ENCODE measurements around the gene LIPT2.
"Not testable (repeated sequence)": the region's sequence is repeated elsewhere in the genome, so short reads cannot be mapped to it uniquely, and the experiment has no call there.

The LIPT2 gene

DNA sequence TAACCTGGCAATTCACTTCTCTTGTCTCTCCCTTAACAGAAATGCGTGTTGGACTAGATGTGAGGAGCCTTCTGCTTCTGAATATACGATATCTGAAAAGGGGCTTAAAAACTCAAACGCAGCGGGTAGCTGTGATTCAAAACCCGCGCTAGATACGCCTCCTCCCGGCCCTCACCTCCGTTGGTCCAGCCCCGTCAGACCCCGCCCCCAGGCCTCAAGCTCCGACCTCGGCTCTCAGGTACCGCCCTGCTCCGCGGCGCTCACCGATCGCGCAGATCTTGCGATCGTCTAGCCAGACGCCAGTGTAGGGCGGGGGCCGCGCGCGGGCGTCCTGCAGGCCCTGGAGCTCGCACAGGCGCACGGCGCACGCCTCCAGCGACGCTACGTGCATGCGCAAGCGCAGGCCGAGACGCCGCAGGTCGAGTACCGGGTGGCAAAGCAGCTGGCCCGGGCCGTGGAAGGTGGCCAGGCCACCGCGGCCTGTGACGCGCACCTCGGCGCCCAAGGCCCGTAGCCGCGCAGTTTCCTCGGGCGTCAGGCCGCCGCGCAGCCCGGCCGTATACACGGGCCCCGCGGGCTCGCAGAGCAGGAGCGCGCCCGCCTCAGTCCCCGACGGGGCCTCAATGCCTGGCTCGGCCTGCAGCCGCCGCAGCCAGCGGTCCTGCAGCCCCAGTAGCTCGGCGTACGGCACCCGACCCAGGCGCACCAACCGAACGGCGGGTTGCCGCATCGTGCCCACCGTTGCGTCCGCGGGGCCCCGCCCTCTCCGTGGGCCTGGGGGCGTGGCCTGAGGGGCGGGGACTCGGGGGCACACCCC lies at the start of gene LIPT2:
Gene LIPT2, minus strand, starts transcription at position 751 of the 817 bp plus-strand sequence. Its CDS starts 21 bp downstream, at position 730.
- DNase-seq (ENCODE audit: low read depth in 1 of 2, low spot score in 1 of 2), result peak; percentile 96

DNA sequence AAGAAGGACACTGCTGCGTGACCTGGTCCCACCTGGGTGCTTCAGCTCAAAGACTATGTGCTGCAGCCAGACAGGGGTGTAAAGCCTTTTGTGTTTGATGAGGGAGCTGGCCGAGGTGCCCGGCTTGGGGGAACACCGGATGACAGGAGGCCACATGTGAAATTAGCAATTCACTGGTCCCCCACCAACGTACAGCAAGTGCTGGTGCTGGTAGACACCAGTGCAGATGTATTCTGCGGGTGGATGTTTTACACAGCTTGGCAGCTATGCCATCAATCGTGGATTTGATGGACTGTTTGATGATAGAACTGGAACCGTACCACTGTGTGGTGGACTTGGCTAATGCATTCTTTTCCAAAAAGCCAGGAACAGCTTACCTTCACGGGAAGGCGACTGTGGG lies 47.9 kb upstream of the LIPT2 start:
- no peak for DNase-seq (ENCODE audit: low read depth in 1 of 2, low spot score in 1 of 2)

DNA sequence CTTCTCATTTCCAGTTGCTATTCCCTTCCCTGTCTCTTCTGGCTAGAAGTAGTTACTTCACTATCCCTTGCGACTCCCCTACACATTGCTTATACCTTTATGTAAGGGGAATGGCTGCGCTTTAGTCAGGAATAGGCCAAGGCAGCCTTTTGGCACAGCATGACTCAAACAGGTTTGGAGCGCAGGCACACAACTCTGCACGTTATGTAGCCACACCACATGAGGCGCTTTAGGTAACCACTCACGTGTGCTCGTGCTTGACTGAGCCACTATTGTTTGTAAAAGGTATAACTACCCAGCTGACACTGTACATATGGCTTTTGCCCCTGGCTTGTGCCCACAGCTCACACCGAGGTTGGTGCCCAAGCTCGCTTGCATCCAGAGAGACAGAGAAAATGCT lies 46.7 kb upstream of the LIPT2 start:
- DNase-seq (ENCODE audit: low read depth in 1 of 2, low spot score in 1 of 2), result no peak

DNA sequence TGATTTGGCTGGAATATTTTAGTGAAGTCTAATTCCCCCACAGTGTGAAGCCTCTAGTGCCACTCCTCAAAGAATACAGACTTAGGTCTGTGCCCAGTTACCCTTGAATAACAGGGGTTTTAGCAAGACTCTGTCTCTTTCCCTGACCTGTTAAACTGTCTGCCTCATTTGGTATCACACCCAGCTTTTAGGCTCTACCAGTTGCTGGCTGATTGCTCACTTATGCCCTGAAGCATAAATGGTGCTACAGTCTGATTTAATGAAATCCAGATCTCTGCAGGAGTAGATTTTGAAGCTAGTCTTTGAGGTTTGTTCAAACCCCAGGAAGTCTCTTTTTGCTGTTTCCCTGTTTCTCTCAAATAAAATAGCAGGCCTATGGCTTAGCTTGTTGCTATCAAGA lies 45.2 kb upstream of the LIPT2 start:
- DNase-seq (ENCODE audit: low read depth in 1 of 2, low spot score in 1 of 2), result no peak

DNA sequence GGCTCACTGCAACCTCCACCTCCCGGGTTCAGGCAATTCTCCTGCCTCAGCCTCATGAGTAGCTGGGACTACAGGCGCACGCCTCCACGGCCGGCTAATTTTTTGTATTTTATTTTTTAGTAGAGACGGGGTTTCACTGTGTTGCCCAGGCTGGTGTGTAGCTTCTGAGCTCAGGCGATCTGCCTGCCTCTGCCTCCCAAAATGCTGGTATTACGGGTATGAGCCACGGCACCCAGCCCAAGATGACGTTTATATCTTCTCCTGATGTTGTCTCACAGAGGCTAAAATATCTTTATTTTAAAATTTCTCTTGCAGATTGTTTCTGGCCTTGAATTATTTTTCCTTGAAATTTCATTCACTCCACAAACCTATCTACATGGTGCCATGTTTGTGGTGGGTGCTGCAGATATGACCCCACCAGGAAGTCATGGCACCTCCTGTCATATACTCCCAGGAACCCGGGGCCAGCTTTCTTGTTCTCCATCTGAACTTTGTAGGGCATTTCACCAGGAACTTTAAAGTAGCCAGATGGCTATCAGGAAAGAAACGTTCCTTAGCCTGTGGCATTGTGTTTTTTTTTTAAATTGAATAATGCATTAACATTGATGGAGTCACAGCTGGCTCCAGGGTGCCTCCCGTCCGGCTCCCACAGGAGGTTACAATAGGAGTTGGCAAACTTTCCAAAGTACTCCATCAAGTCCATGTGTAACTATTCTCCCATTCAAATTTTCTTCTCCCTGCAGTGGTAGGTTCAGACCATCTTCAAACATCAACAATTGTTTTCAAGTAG lies 42.0 kb upstream of the LIPT2 start:
- DNase-seq (ENCODE audit: low read depth in 1 of 2, low spot score in 1 of 2), result no peak

DNA sequence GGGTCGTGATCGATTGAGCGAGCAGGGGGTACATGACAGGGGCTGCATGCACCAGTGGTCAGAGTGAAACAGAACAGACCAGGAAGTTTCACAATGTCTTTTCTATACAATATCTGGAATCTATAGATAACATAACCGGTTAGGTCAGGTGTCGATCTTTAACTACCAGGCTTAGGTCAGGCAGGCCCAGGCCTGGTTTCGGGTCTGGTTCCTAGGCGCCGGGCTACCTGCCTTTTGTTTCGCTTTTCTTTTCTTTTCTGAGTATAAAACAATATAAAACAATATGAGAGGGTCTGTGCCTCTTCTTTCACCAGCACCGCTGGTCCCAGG lies 41.4 kb upstream of the LIPT2 start:
- DNase-seq (ENCODE audit: low read depth in 1 of 2, low spot score in 1 of 2), result not testable (repeated sequence)

DNA sequence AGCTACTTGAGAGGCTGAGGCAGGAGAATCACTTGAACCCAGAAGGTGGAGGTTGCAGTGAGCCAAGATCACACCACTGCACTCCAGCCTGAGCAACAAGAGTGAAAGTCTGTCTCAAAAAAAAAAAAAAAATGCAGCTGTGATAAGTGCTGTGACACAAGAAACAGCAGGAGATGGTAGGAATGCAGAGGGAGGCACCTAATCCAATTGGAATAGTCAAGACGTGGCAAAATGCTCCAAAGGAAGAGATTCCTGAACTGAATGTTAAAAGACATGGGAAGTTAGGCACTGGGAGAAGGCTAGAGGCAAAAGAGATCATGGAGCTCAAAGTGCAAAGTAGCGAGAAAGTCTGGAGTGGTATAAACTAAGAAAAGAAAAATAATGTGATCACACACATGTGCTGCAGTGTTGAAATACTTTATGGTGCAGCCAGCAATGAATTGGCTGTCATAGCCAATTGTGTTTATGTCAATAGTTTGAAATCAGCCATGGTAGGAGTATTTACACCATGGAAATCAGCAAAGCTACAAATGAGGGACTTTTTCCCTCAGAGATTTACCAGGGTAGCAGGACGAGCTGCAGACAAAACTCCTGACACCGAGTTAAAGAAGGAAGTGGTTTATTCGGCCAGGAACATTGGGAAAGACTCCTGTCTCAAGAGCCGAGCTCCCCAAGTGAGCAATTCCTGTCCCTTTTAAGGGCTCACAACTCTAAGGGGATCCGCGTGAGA lies 40.9 kb upstream of the LIPT2 start:
- DNase-seq (ENCODE audit: low read depth in 1 of 2, low spot score in 1 of 2), result no peak

DNA sequence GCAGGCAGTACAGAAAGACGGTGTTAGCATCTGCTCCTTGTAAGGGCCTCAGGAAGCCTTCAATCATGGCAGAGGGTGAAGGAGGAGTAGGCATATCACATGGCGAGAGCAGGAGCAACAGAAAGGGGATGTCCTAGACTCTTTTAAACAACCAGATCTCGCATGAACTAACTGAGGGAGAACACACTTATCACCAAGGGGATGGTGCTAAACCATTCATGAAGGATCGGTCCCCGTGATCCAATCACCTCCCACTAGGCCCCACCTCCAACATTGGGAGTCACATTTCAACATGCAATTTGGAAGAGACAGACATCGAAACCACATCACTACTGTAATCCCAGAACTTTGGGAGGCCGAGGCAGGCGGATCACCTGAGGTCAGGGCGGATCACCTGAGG lies 39.9 kb upstream of the LIPT2 start:
- no peak for DNase-seq (ENCODE audit: low read depth in 1 of 2, low spot score in 1 of 2)

DNA sequence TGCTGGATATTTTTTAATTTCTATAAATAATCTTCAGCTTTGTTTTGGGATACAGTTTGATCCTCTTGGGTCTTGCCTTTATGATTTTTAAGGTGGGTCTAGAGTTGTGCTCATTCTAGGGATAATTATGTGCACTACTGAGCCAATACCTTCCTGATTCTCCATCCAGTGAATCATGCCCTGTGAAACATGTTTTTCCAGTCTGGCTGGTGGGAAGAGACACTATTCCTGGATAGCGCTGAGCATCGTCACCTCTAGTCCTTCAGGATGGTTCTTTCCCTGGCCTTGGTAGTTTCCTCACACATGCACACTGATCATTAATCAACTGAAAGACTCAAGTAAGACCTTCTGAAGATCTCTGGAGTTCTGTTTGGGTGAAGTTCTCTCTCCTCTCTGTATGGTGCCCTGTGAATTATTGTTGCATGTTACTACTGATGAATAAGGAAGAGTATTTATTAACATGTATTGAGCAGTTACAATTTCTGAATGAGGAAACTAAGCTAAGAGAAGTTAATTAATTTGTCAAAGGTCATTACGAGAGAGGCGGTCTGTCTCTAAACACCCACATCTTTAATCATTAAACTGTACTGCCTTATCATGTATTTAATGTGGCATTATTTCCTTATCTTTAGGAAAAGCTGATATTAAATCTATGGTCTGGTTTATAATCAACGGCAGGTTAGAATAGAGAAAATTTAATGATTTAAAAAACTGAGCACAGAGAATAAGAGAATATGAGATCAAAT lies 39.1 kb upstream of the LIPT2 start:
- no peak for DNase-seq (ENCODE audit: low read depth in 1 of 2, low spot score in 1 of 2)

DNA sequence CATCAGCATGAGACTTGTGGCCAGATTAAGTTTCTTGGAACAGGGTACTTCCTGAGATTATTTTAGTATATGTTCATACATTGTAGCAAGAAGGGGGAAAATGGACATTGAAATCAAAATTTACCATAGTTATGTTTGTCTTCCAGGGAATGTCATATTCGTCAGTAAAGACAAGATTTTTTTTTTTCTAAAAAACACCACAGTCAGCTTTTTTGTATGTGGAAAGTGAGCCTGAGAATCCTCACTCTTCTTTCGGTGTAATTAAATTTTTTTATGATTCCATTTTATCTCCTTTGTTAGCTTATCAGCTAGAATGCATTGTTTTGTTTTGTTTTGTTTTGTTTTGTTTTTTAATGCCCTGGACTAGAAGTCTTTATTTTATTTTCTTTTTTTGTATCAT lies 31.5 kb upstream of the LIPT2 start:
- no peak for DNase-seq (ENCODE audit: low read depth in 1 of 2, low spot score in 1 of 2)

DNA sequence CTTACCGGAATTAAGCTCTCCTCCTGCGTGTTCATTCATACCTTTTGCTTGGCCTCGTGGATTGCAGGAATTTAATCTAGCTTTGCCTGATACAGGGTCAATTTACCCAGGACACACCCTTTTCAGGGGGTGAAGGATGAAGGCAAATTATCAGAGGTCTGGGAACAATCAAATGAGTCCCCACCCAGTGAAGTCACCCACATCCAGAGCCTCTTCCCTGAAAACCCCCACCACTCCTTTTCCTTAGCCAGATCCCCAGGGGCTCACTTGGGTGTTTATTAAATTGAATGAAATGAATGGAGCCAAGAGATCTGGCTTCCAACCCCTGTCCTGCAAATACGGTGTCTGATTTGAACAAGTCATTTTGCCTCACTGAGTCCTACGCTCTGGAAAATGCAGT lies 31.0 kb upstream of the LIPT2 start:
- no peak for DNase-seq (ENCODE audit: low read depth in 1 of 2, low spot score in 1 of 2)

DNA sequence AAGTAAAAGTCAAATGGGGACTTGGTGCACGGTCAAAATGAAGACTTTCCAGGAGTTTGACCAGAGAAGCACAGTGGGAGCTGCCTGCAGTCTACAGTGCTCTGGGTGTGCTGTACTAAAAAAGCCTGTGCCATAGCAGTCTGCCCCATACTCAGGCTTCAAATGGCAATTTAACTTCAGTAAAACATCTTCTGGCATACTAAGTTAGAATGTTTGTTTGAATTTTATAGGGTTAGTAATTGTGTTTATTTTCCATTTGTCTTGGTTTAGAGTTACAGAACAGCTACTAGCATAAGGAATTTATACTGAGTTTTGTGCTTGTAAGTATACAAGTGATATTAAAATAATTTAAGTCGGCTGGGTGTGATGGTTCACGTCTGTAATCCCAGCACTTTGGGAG lies 29.3 kb upstream of the LIPT2 start:
- no peak for DNase-seq (ENCODE audit: low read depth in 1 of 2, low spot score in 1 of 2)

DNA sequence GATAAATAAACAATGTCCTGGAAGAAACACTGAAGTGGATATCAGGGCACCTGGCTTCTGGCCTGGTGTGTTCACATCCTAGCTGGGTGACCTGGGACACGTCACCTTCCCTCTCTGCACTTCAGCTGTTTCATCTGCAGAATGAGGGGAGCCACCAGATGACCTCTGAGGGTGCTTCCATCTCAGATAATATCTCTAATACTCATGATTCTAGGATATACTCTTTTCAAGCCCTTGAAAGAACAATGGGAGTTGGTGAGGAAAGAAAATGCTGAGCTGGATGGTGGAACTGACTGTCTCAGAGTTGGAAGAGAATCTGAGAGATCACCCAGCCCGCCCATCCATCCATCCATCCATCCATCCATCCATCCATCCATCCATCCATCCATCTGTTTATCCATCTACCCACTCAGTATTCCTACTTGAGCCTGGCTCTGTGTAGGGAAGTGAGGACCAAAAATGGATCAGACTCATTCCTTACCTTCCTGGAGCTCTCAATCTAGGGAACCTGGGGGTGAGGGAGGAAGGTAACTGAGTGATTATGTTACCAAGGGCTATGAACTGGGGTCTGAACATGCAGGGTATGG lies 28.2 kb upstream of the LIPT2 start:
- no peak for DNase-seq (ENCODE audit: low read depth in 1 of 2, low spot score in 1 of 2)

DNA sequence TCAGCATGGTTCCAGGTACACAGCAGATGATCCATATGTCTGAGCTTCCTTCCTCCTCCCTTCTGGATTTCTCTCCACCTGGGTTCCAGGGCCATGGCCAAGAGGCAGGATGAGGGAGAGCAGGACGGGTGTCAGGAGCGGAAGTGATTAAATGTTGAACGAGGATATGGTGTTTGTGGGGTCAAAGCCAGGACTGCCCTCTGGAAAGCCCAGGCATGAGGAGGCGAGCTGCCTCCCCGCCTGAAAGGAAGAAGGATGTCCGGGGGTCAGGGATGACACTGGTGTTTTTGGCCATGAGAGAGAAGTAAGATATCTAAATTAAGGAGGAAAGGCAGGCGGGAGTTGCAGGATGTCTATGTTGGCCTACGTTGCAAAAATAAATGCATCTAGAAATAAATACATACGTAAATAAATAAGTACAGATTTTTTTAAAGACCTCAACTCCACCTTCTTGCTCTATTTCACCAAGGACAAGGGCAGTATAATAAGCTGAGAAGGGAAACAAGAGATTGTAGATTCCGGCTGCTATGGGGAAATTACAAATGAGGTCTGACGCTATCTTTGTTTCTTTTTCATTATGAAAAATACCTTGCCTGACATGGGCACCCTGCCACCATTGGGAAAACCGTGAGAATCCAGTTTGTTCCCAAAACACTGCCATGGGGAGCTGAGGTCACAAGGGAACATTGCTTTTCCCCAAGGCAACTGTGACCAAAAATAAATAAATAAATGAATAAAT lies 27.6 kb upstream of the LIPT2 start:
- no peak for DNase-seq (ENCODE audit: low read depth in 1 of 2, low spot score in 1 of 2)

DNA sequence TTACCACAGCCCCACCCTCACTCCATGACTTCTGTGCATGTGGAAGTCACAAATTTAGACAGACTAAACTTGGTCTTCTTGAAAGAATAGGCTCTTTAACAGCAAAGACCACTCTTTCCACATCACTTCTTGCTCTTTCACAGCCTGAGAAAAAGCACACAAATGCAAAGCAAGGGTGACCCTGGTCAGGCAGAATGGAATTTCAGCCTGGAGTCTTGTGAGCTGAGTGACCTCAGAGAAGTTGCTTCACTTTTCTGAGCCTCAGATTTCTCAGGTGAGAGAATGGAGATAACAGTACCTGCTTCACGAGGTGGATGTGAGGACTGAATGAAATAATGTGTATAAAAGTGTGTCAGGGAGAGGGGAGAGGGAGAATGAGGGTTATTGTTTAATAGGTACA lies 26.8 kb upstream of the LIPT2 start:
- no peak for DNase-seq (ENCODE audit: low read depth in 1 of 2, low spot score in 1 of 2)

DNA sequence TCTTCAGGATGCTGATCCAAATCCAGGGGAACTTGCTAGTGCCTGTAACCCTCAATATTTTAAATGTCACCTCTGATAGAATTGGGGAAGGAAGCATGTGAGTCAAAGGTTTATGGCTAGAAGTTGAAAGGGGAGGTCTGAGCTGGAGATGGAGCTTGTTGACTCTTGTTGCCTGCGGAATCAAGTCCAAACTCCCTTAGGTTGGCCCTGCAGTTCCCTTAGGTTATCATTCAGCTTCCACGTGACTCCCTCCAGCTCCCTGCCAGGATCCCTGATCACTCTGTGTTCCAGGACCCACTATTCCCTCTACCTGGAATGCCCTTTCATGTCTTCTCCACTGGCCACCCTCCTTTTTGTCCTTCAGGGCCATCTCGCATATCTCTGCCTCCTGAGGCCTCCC lies 26.2 kb upstream of the LIPT2 start:
- DNase-seq (ENCODE audit: low read depth in 1 of 2, low spot score in 1 of 2), result no peak

DNA sequence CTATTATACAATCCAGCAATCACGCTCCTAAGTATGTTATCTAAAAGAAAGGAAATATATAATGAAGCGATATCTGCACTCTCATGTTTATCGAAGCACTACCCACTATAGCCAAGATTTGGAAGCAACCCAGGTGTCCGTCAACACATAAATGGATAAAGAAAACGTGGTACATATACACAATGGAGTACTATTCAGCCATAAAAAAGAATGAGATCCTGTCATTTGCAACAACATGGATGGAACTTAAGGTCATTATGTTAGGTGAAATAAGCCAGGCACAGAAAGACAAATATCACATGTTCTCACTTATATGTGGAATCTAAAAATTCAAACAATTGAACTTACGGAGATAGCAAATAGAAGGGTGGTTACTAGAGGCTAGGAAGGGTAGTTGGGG lies 24.1 kb upstream of the LIPT2 start:
- DNase-seq (ENCODE audit: low read depth in 1 of 2, low spot score in 1 of 2), result not testable (repeated sequence)

DNA sequence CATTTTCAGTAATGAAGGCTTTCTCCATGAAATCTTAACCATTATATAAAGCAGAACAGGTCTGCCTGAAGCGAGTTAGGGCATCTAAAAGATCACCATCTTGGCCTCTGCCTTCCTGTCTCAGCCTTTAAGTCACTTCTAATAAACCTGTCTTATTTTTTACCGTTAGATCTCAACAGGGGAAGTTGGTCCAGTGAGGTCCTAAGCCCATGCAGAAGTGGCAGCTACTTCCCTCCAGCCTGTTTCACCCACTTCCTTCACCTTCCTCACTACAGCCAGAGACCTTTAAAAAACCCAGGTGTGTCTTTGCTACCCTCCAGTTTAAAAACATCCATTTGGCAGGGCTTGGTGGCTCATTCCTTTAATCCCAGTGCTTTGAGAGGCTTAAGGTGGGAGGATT lies 14.1 kb upstream of the LIPT2 start:
- no peak for DNase-seq (ENCODE audit: low read depth in 1 of 2, low spot score in 1 of 2)

DNA sequence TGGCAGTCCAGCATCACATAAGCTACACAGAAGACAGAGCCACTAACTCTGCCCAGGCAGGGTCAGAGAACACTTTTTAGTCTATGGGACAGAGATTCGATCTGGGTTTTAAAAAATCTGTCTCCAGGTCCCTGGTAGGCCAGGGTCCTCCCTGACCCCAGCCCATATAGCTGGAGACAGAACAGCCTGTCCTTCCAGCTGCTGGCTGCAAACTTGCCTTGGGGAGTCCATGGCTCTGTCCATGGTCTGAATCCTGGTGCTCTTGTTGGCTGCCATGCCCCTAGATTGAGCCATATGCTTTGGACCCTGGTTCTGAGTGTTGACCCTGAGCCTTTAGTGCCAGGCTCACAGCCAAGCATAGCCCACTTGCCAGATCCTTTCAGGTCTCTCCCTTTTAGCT lies 13.3 kb upstream of the LIPT2 start:
- no peak for DNase-seq (ENCODE audit: low read depth in 1 of 2, low spot score in 1 of 2)

DNA sequence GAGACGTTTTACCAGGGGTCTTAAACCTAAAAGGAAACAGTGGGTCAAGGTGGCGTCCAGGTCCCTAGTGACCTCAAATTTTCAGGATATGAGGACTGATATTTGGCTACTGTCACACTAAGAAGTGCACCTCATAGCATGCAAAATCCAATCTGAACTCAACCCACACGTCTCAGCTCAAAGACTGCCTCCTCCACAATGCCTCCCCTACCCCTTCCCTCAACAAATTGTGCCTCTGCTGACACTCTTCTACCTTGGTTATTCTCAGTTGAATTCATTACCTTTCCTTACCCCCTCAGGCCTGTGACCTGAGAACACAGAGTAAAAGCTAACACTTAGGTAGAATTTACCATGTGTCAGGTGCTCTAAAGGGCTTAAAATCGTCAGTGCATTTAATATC lies 12.4 kb upstream of the LIPT2 start:
- DNase-seq (ENCODE audit: low read depth in 1 of 2, low spot score in 1 of 2), result no peak

Data from activated T-helper 1 cell treated with anti-CD3 and anti-CD28 coated beads, Interleukin-2, amount 50 U/mL, for 16 hours (primary cell).